ENCODE data around the gene SUPT5H. TPM values are rescaled to one million over a fixed set of nuclear protein-coding genes. Genes with fewer than 3 reads are reported as not detected.

Gene SUPT5H
- total and polyA plus RNA-seq, 2 of the 13 experiments (the other 11 are each of a cell fraction or from before 2014, with no cell fraction given), result 48.2 to 51.7 TPM

DNA sequence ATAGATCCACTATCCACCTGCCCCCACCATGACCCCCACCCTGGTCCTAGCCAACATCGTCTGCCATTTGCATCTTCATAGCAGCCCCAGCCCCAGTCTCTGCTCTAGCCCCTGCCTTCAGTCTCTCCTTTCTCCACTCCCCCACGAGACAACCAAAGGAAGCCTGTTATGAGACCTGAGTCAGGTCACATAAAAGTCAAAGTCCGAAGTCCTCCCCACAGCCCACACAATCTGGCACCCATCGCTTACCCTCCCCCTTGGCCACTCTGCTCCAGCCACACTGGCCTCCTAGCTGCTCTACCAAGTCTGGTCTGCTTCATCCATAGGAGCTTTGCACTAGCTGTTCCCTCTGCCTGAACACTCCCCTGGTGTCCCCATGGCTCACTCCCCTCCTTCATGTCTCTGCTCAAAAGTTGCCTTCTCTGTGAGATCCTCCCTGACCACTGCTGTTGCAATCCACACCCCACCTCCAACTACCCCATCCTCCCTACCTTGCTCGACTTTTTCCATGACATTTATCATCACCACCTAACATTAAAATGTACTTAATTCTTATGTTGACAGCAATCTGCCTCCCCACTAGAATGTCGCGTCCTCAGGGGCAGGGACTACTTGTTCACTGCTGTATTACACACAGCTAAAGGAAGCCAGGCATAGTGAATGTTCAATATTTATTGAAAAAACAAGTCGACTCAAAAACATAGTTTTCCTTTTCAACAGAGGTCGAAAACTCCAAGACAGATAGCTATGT is 34.1 kb upstream of the SUPT5H start (continued):
- TF ChIP-seq FOXK1 (CRISPR knock-in tag; IDR thresholded peaks at IDR 0.05; ENCODE audit: borderline replicate concordance, low read depth), result no peak
- peak; percentile 42; the same call in 1 of the 2 replicates for TF ChIP-seq TFAP4 (IDR thresholded peaks at IDR 0.05; ENCODE audit: borderline replicate concordance, low read depth)
- TF ChIP-seq ZNF782 (CRISPR knock-in tag; IDR thresholded peaks at IDR 0.05; ENCODE audit: borderline replicate concordance), result peak; percentile 71; the same call in 1 of the 2 replicates
- TF ChIP-seq, protein P1, sequence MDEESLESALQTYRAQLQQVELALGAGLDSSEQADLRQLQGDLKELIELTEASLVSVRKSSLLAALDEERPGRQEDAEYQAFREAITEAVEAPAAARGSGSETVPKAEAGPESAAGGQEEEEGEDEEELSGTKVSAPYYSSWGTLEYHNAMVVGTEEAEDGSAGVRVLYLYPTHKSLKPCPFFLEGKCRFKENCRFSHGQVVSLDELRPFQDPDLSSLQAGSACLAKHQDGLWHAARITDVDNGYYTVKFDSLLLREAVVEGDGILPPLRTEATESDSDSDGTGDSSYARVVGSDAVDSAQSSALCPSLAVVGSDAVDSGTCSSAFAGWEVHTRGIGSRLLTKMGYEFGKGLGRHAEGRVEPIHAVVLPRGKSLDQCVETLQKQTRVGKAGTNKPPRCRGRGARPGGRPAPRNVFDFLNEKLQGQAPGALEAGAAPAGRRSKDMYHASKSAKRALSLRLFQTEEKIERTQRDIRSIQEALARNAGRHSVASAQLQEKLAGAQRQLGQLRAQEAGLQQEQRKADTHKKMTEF (CRISPR knock-in tag; IDR thresholded peaks at IDR 0.05), result 0 out of 2 replicates have a peak, but pooled peaks have one; percentile 13
- TF ChIP-seq PITX1 (CRISPR knock-in tag; IDR thresholded peaks at IDR 0.05), result peak; percentile 60; the same call in 1 of the 2 replicates
- 0 out of 2 replicates have a peak, but pooled peaks have one; percentile 26 for TF ChIP-seq TFE3 (CRISPR knock-in tag; IDR thresholded peaks at IDR 0.05)
- no peak for TF ChIP-seq PLSCR1 (CRISPR knock-in tag; IDR thresholded peaks at IDR 0.05; ENCODE audit: borderline replicate concordance)
- TF ChIP-seq ZNF543 (CRISPR knock-in tag; IDR thresholded peaks at IDR 0.05), result no peak
- no peak for TF ChIP-seq ZBED4 (CRISPR knock-in tag; IDR thresholded peaks at IDR 0.05; ENCODE audit: borderline replicate concordance)
- no peak for TF ChIP-seq HNRNPH1 (optimal IDR thresholded peaks at IDR 0.05; ENCODE audit: low read depth, low read length)
- peak; percentile 47; the same call in 1 of the 2 replicates for TF ChIP-seq ZNF816 (CRISPR knock-in tag; IDR thresholded peaks at IDR 0.05; ENCODE audit: borderline replicate concordance)
- no peak for TF ChIP-seq ZNF713 (CRISPR knock-in tag; IDR thresholded peaks at IDR 0.05)
- no peak for TF ChIP-seq PHF20 (CRISPR knock-in tag; IDR thresholded peaks at IDR 0.05)
- TF ChIP-seq ESRRA (CRISPR knock-in tag; IDR thresholded peaks at IDR 0.05; ENCODE audit: low read depth), result peak; percentile 70
- TF ChIP-seq MTA3 (CRISPR knock-in tag; IDR thresholded peaks at IDR 0.05), result no peak
- TF ChIP-seq ZNF660 (CRISPR knock-in tag; IDR thresholded peaks at IDR 0.05; ENCODE audit: borderline replicate concordance, low read depth), result no peak
- TF ChIP-seq ZNF432 (CRISPR knock-in tag; IDR thresholded peaks at IDR 0.05; ENCODE audit: borderline replicate concordance), result no peak
- TF ChIP-seq ZNF143 (CRISPR knock-in tag; IDR thresholded peaks at IDR 0.05), result no peak
